MCF 10A (cell line): ENCODE results near the gene FOXO4. TPM values are rescaled to one million over a fixed set of nuclear protein-coding genes. Genes with fewer than 3 reads are reported as not detected.
A peak's percentile ranks its signal among the peaks of the same experiment; 100 is the strongest.
"Not testable (repeated sequence)": the region's sequence is repeated elsewhere in the genome, so short reads cannot be mapped to it uniquely, and the experiment has no call there.

Experiments used
- Bru-seq: library from RNA; stranded (reverse); fragments of 400-500 nt; gene quantifications from one replicate; lab custom pipeline; 2021; lab: Mats Ljungman, UMichigan
- BruChase-seq, 2 experiments: library from RNA; stranded (reverse); fragments of 400-500 nt; gene quantifications; one replicate each; lab custom pipeline; 2021; lab: Mats Ljungman, UMichigan
- BruUV-seq: library from RNA; stranded (reverse); fragments of 400-500 nt; replicated peaks from 2 replicates; lab custom pipeline; 2021; lab: Mats Ljungman, UMichigan
- CTCF ChIA-PET: fragments of 300-600 bp; sonication (Branson Sonifier 250); formaldehyde crosslinking; extraction: SDS; loops from one replicate; lab custom pipeline; 2021; ENCODE audit warnings: antibody characterized with exemption, inconsistent platforms; lab: Yijun Ruan, JAX
- POLR2A ChIA-PET: fragments of 300-600, 350-650 bp; sonication (Branson Sonifier 250); formaldehyde crosslinking; extraction: SDS; loops from one replicate; lab custom pipeline; 2020; ENCODE audit warnings: antibody characterized with exemption, inconsistent platforms; lab: Yijun Ruan, JAX
- DNase-seq: peaks from one replicate; pipeline ENCODE4 v3.0.0-alpha.2; 2018; ENCODE audit not compliant: unreplicated experiment
- H3K27ac Mint-ChIP-seq: one replicate; pipeline ENCODE4 v1.8.0; 2022; ENCODE audit warnings: mild to moderate bottlenecking, low read depth, mixed read lengths; ENCODE audit not compliant: unreplicated experiment
- H3K27me3 Mint-ChIP-seq: one replicate; pipeline ENCODE4 v1.8.0; 2022; ENCODE audit warnings: mixed read lengths; ENCODE audit not compliant: insufficient read depth, unreplicated experiment
- H3K36me3 Mint-ChIP-seq: one replicate; pipeline ENCODE4 v1.8.0; 2022; ENCODE audit warnings: mild to moderate bottlenecking, moderate library complexity, mixed read lengths; ENCODE audit not compliant: insufficient read depth, unreplicated experiment
- H3K4me1 Mint-ChIP-seq: one replicate; pipeline ENCODE4 v1.8.0; 2022; ENCODE audit warnings: mixed read lengths; ENCODE audit not compliant: insufficient read depth, unreplicated experiment
- H3K4me3 Mint-ChIP-seq: one replicate; pipeline ENCODE4 v1.8.0; 2022; ENCODE audit warnings: mild to moderate bottlenecking, moderate library complexity, mixed read lengths; ENCODE audit not compliant: unreplicated experiment
- H3K9me3 Mint-ChIP-seq: one replicate; pipeline ENCODE4 v1.8.0; 2022; ENCODE audit warnings: mixed read lengths; ENCODE audit not compliant: unreplicated experiment
- CTCF ChIP-seq: fragments of 200-600 bp; IDR thresholded peaks from one replicate; pipeline ENCODE4 v1.8.0; 2022; ENCODE audit warnings: antibody characterized with exemption, mild to moderate bottlenecking; ENCODE audit not compliant: unreplicated experiment
- intact Hi-C: fragments of 100-400 bp; cut with micrococcal nuclease; formaldehyde crosslinking; loops from 2 replicates; pipeline ENCODE4 v1.14.1; 2022
- long read RNA-seq: library from polyadenylated mRNA; stranded (forward); transcript quantifications from one replicate; pipeline ENCODE4 v2.0.0, GENCODE V29; 2022
- total RNA-seq: library from RNA; stranded (reverse); gene quantifications from 2 replicates; pipeline ENCODE4 v1.2.3, GENCODE V29; 2022

Gene FOXO4
- total RNA-seq (6.4 and 7.7 TPM in 2 replicates), Bru-seq, nascent RNA (percentile 33 among the genes with signal in this experiment), BruChase-seq, experiment 1, labeled RNA remaining after a 6-hour chase (percentile 44 among the genes with signal in this experiment), BruChase-seq, experiment 2, labeled RNA remaining after a 2-hour chase (percentile 35 among the genes with signal in this experiment)
- long read RNA-seq, partial matches to known transcripts: 0 of 1 reads
- long read RNA-seq, other reads (novel, unspliced or antisense): 1 of 1 reads

GRCh38 chrX:71095555-71095980 lies at the start of gene FOXO4:
TSS of gene FOXO4 (plus strand) at chrX:71095851. CDS start at chrX:71096529, 678 bp downstream.
- Mint-ChIP-seq H3K4me3 (peak within 1 kb of the TSS; percentile 82), H3K4me1 (no peaks in the 10 kb centered on the region), H3K36me3 (no peaks in the 10 kb centered on the region), H3K27ac (peak within 1 kb of the TSS; percentile 84), H3K9me3 (no peaks in the 10 kb centered on the region), H3K27me3 (peaks cover 65% of the 10 kb centered on the region)
- intact Hi-C loops: no loop called here
- DNase-seq: peak; percentile 77
- CTCF ChIA-PET: no interaction called here
- no peak for TF ChIP-seq CTCF
- POLR2A ChIA-PET: interaction anchor here (0.7 to 1.3 kb wide), 4 partner anchors 22 to 85 kb away, joined by 3 to 5 read pairs (median 4); partner anchors contain the start of gene MED12
- BruUV-seq: no TSS peak

- H3K27ac Mint-ChIP-seq, H3K4me1 Mint-ChIP-seq, BruUV-seq, H3K36me3 Mint-ChIP-seq, DNase-seq, CTCF ChIA-PET, POLR2A ChIA-PET, intact Hi-C loops, H3K9me3 Mint-ChIP-seq, H3K4me3 Mint-ChIP-seq: not testable (repeated sequence)
- peaks cover 32% of the 10 kb centered on the region for H3K27me3 Mint-ChIP-seq
These were observed 47.8 kb upstream of the FOXO4 start for GRCh38 chrX:71047891-71048290.

- no peak for TF ChIP-seq CTCF
- no TSS peak for BruUV-seq
- no peak for DNase-seq
- H3K27me3 Mint-ChIP-seq: peaks cover 13% of the 10 kb centered on the region
- no peaks in the 10 kb centered on the region for H3K4me1 Mint-ChIP-seq
- peaks cover 11% of the 10 kb centered on the region for H3K36me3 Mint-ChIP-seq
- intact Hi-C loops: no loop called here
- POLR2A ChIA-PET: no interaction called here
- CTCF ChIA-PET: no interaction called here
- H3K9me3 Mint-ChIP-seq: no peaks in the 10 kb centered on the region
- no peak overlapping the region for H3K27ac Mint-ChIP-seq
- H3K4me3 Mint-ChIP-seq: no peak overlapping the region
These were observed 42.9 kb upstream of the FOXO4 start for GRCh38 chrX:71052721-71053120.

- DNase-seq: no peak
- H3K4me3 Mint-ChIP-seq: no peak overlapping the region
- H3K27ac Mint-ChIP-seq: no peak overlapping the region
- intact Hi-C loops: no loop called here
- POLR2A ChIA-PET: interaction anchor here (0.7 kb wide), 1 partner anchor 382 kb away, joined by 3 read pairs; no protein-coding TSS in a partner anchor
- TF ChIP-seq CTCF: no peak
- H3K4me1 Mint-ChIP-seq: no peaks in the 10 kb centered on the region
- BruUV-seq: no TSS peak
- H3K27me3 Mint-ChIP-seq: peaks cover 18% of the 10 kb centered on the region
- no peaks in the 10 kb centered on the region for H3K9me3 Mint-ChIP-seq
- H3K36me3 Mint-ChIP-seq: peaks cover 16% of the 10 kb centered on the region
- CTCF ChIA-PET: no interaction called here
These were observed 42.4 kb upstream of the FOXO4 start for GRCh38 chrX:71053217-71053621.
